CD8-positive, alpha-beta memory T cell (primary cell): Measurements from ENCODE around the gene CAPZA2. TPM values are rescaled to one million over a fixed set of nuclear protein-coding genes. Genes with fewer than 3 reads are reported as not detected.

ENCODE experiments used
- polyA plus RNA-seq: library from polyadenylated mRNA; unstranded; fragments of 300-500 nt; fragmentation: Illumina TruSeq; gene quantifications from one replicate; pipeline ENCODE4 v1.2.3, GENCODE V29; 2021
- total RNA-seq, 2 experiments: library from RNA; stranded (reverse); gene quantifications; one replicate each; pipeline ENCODE4 v1.2.3, GENCODE V29; 2021

The CAPZA2 gene
- total and polyA plus RNA-seq, 3 experiments from 2014 or later, result 170 to 206 (median 170) TPM

Other genes starting within 250 kb of the CAPZA2 start
- gene MET, start 190.4 kb upstream of the CAPZA2 start, total RNA-seq, result 1 to 10 TPM; 3.1 to 4.3 TPM
- gene MET, start 190.4 kb upstream of the CAPZA2 start, polyA plus RNA-seq, result not detected
- gene ST7, start 90.9 kb downstream of the CAPZA2 start, total RNA-seq, result 10 to 100 TPM; 12.7 to 14.2 TPM
- gene ST7, start 90.9 kb downstream of the CAPZA2 start, polyA plus RNA-seq, result 7.9 TPM